Upper lobe of left lung (tissue), 4 donors: Measurements from ENCODE around the gene CCSER2.

Experiments used
- CTCF ChIP-seq, 6 experiments: fragments of 450-650 bp in 4 of 6; fragments of 200-600 bp in 2 of 6; sonication (generic) in 2 of 6; IDR thresholded peaks; one replicate each; pipeline ENCODE4 v1.5.1; 2016 to 2019; ENCODE audit warnings: antibody characterized with exemption in 6 of 6
- POLR2A ChIP-seq, 4 donors: fragments of 450-650 bp; IDR thresholded peaks; one replicate each; pipeline ENCODE4 v1.5.1; 2016 to 2017; ENCODE audit warnings: antibody characterized with exemption in 4 of 4, mild to moderate bottlenecking in 2 of 4

- TF ChIP-seq POLR2A (IDR thresholded peaks at IDR 0.05) (no peak), CTCF (IDR thresholded peaks at IDR 0.05) (no peak)
Measured at GRCh38 chr10:84545651-84546050, 217.3 kb downstream of the CCSER2 start.
